ENCODE data around the gene PLXNA4.

The PLXNA4 gene

GRCh38 chr7:132214452-132214851 is 361.8 kb downstream of the PLXNA4 start:
- no peak for DNase-seq (ENCODE audit: insufficient read length, low spot score)
- no peak for FAIRE-seq
- TF ChIP-seq POU2F2 (IDR thresholded peaks at IDR 0.05; ENCODE audit: low read depth, low read length): no peak
- no peak for TF ChIP-seq SPI1 (IDR thresholded peaks at IDR 0.05; ENCODE audit: low read depth, low read length)
- TF ChIP-seq PAX5 (IDR thresholded peaks at IDR 0.05; ENCODE audit: insufficient read depth, low read length, severe bottlenecking): no peak

- DNase-seq (ENCODE audit: insufficient read length, low spot score) (no peak), FAIRE-seq (no peak)
- TF ChIP-seq POU2F2 (IDR thresholded peaks at IDR 0.05; ENCODE audit: low read depth, low read length) (no peak), POLR2AphosphoS5 (IDR thresholded peaks at IDR 0.05; ENCODE audit: low read depth, low read length) (no peak), TAF1 (IDR thresholded peaks at IDR 0.05; ENCODE audit: low read depth, low read length) (no peak), PAX5 (IDR thresholded peaks at IDR 0.05; ENCODE audit: insufficient read depth, low read length, severe bottlenecking) (no peak), SPI1 (IDR thresholded peaks at IDR 0.05; ENCODE audit: low read depth, low read length) (no peak), POLR2A (IDR thresholded peaks at IDR 0.05; ENCODE audit: low read depth, low read length) (no peak)
These were observed 362.7 kb downstream of the PLXNA4 start for GRCh38 chr7:132213583-132213982.

- no peak for DNase-seq (ENCODE audit: insufficient read length, low spot score)
- TF ChIP-seq TAF1 (IDR thresholded peaks at IDR 0.05; ENCODE audit: low read depth, low read length) (no peak), POLR2AphosphoS5 (IDR thresholded peaks at IDR 0.05; ENCODE audit: low read depth, low read length) (no peak), POU2F2 (IDR thresholded peaks at IDR 0.05; ENCODE audit: low read depth, low read length) (no peak)
- FAIRE-seq: no peak
These were observed 364.3 kb downstream of the PLXNA4 start for GRCh38 chr7:132211971-132212370.

- no peak for FAIRE-seq
- no peak for DNase-seq (ENCODE audit: insufficient read length, low spot score)
- TF ChIP-seq TAF1 (IDR thresholded peaks at IDR 0.05; ENCODE audit: low read depth, low read length) (no peak), POLR2AphosphoS5 (IDR thresholded peaks at IDR 0.05; ENCODE audit: low read depth, low read length) (no peak), POLR2A (IDR thresholded peaks at IDR 0.05; ENCODE audit: low read depth, low read length) (no peak), SPI1 (IDR thresholded peaks at IDR 0.05; ENCODE audit: low read depth, low read length) (no peak), POU2F2 (IDR thresholded peaks at IDR 0.05; ENCODE audit: low read depth, low read length) (no peak)
These were observed 365.4 kb downstream of the PLXNA4 start for GRCh38 chr7:132210821-132211220.

- TF ChIP-seq SPI1 (IDR thresholded peaks at IDR 0.05; ENCODE audit: low read depth, low read length): no peak
- no peak for TF ChIP-seq PAX5 (IDR thresholded peaks at IDR 0.05; ENCODE audit: insufficient read depth, low read length, severe bottlenecking)
- no peak for TF ChIP-seq POU2F2 (IDR thresholded peaks at IDR 0.05; ENCODE audit: low read depth, low read length)
- no peak for TF ChIP-seq TAF1 (IDR thresholded peaks at IDR 0.05; ENCODE audit: low read depth, low read length)
- no peak for TF ChIP-seq POLR2AphosphoS5 (IDR thresholded peaks at IDR 0.05; ENCODE audit: low read depth, low read length)
- DNase-seq (ENCODE audit: insufficient read length, low spot score) (no peak), FAIRE-seq (no peak)
These were observed 368.5 kb downstream of the PLXNA4 start for GRCh38 chr7:132207782-132208181.

GRCh38 chr7:132207211-132207610 is 369.1 kb downstream of the PLXNA4 start:
- no peak for DNase-seq (ENCODE audit: insufficient read length, low spot score)
- TF ChIP-seq SPI1 (IDR thresholded peaks at IDR 0.05; ENCODE audit: low read depth, low read length) (no peak), TAF1 (IDR thresholded peaks at IDR 0.05; ENCODE audit: low read depth, low read length) (no peak), PAX5 (IDR thresholded peaks at IDR 0.05; ENCODE audit: insufficient read depth, low read length, severe bottlenecking) (no peak), POU2F2 (IDR thresholded peaks at IDR 0.05; ENCODE audit: low read depth, low read length) (no peak), POLR2AphosphoS5 (IDR thresholded peaks at IDR 0.05; ENCODE audit: low read depth, low read length) (no peak), POLR2A (IDR thresholded peaks at IDR 0.05; ENCODE audit: low read depth, low read length) (no peak)
- FAIRE-seq: no peak

- DNase-seq (ENCODE audit: insufficient read length, low spot score) (no peak), FAIRE-seq (no peak)
- TF ChIP-seq SPI1 (IDR thresholded peaks at IDR 0.05; ENCODE audit: low read depth, low read length) (no peak), POU2F2 (IDR thresholded peaks at IDR 0.05; ENCODE audit: low read depth, low read length) (no peak), PAX5 (IDR thresholded peaks at IDR 0.05; ENCODE audit: insufficient read depth, low read length, severe bottlenecking) (no peak), POLR2AphosphoS5 (IDR thresholded peaks at IDR 0.05; ENCODE audit: low read depth, low read length) (no peak), POLR2A (IDR thresholded peaks at IDR 0.05; ENCODE audit: low read depth, low read length) (no peak), TAF1 (IDR thresholded peaks at IDR 0.05; ENCODE audit: low read depth, low read length) (no peak)
These were observed 369.7 kb downstream of the PLXNA4 start for GRCh38 chr7:132206594-132206993.

- no peak for TF ChIP-seq POLR2A (IDR thresholded peaks at IDR 0.05; ENCODE audit: low read depth, low read length)
- no peak for TF ChIP-seq TAF1 (IDR thresholded peaks at IDR 0.05; ENCODE audit: low read depth, low read length)
- TF ChIP-seq POLR2AphosphoS5 (IDR thresholded peaks at IDR 0.05; ENCODE audit: low read depth, low read length): no peak
- no peak for TF ChIP-seq PAX5 (IDR thresholded peaks at IDR 0.05; ENCODE audit: insufficient read depth, low read length, severe bottlenecking)
- no peak for TF ChIP-seq SPI1 (IDR thresholded peaks at IDR 0.05; ENCODE audit: low read depth, low read length)
- TF ChIP-seq POU2F2 (IDR thresholded peaks at IDR 0.05; ENCODE audit: low read depth, low read length): no peak
- DNase-seq (ENCODE audit: insufficient read length, low spot score) (no peak), FAIRE-seq (no peak)
These were observed 370.8 kb downstream of the PLXNA4 start for GRCh38 chr7:132205509-132205908.

- FAIRE-seq (no peak), DNase-seq (ENCODE audit: insufficient read length, low spot score) (no peak)
- TF ChIP-seq POLR2A (IDR thresholded peaks at IDR 0.05; ENCODE audit: low read depth, low read length) (no peak), PAX5 (IDR thresholded peaks at IDR 0.05; ENCODE audit: insufficient read depth, low read length, severe bottlenecking) (no peak), SPI1 (IDR thresholded peaks at IDR 0.05; ENCODE audit: low read depth, low read length) (no peak), POU2F2 (IDR thresholded peaks at IDR 0.05; ENCODE audit: low read depth, low read length) (no peak), POLR2AphosphoS5 (IDR thresholded peaks at IDR 0.05; ENCODE audit: low read depth, low read length) (no peak), TAF1 (IDR thresholded peaks at IDR 0.05; ENCODE audit: low read depth, low read length) (no peak)
These were observed 373.2 kb downstream of the PLXNA4 start for GRCh38 chr7:132203021-132203420.

- TF ChIP-seq SPI1 (IDR thresholded peaks at IDR 0.05; ENCODE audit: low read depth, low read length) (no peak), POU2F2 (IDR thresholded peaks at IDR 0.05; ENCODE audit: low read depth, low read length) (no peak), PAX5 (IDR thresholded peaks at IDR 0.05; ENCODE audit: insufficient read depth, low read length, severe bottlenecking) (no peak)
- DNase-seq (ENCODE audit: insufficient read length, low spot score): no peak
- no peak for FAIRE-seq
These were observed 373.7 kb downstream of the PLXNA4 start for GRCh38 chr7:132202541-132202940.
